Ramos (cell line): ENCODE data around the gene PDGFC.

Experiments used
- in situ Hi-C: fragments of 300-500 bp; cut with MboI; formaldehyde crosslinking; loops from one replicate; pipeline ENCODE4 v1.14.3; 2022; ENCODE audit warnings: low sequenced_read_pairs; ENCODE audit not compliant: unreplicated experiment

PDGFC gene

GRCh38 chr4:156971676-156972378 is at the start of gene PDGFC:
TSS of gene PDGFC (minus strand) at chr4:156971799. CDS start at chr4:156970903, 896 bp downstream.
- in situ Hi-C loops = no loop called here

GRCh38 chr4:157020882-157021281 is 49.3 kb upstream of the PDGFC start:
- in situ Hi-C loops = no loop called here

GRCh38 chr4:157018920-157019490 is 47.4 kb upstream of the PDGFC start:
- in situ Hi-C loops = no loop called here

GRCh38 chr4:157014621-157015591 is 43.3 kb upstream of the PDGFC start:
- in situ Hi-C loops = no loop called here

GRCh38 chr4:157013656-157014055 is 42.1 kb upstream of the PDGFC start:
- in situ Hi-C loops = no loop called here

- in situ Hi-C loops = no loop called here
These were observed 41.2 kb upstream of the PDGFC start for GRCh38 chr4:157012781-157013180.

GRCh38 chr4:157012296-157012695 is 40.7 kb upstream of the PDGFC start:
- in situ Hi-C loops = no loop called here

- in situ Hi-C loops = no loop called here
These were observed 39.0 kb upstream of the PDGFC start for GRCh38 chr4:157010630-157011029.

GRCh38 chr4:157005831-157006230 is 34.2 kb upstream of the PDGFC start:
- in situ Hi-C loops = no loop called here

- in situ Hi-C loops = no loop called here
These were observed 33.6 kb upstream of the PDGFC start for GRCh38 chr4:157005193-157005592.

GRCh38 chr4:157004279-157005161 is 32.9 kb upstream of the PDGFC start:
- in situ Hi-C loops = no loop called here

- in situ Hi-C loops = no loop called here
These were observed 27.5 kb upstream of the PDGFC start for GRCh38 chr4:156999175-156999517.

- in situ Hi-C loops = no loop called here
These were observed 27.0 kb upstream of the PDGFC start for GRCh38 chr4:156998500-156999174.

- in situ Hi-C loops = no loop called here
These were observed 21.3 kb upstream of the PDGFC start for GRCh38 chr4:156992943-156993342.

- in situ Hi-C loops = no loop called here
These were observed 19.6 kb upstream of the PDGFC start for GRCh38 chr4:156991161-156991560.

- in situ Hi-C loops = no loop called here
These were observed 11.8 kb upstream of the PDGFC start for GRCh38 chr4:156983366-156983765.

- in situ Hi-C loops = no loop called here
These were observed 9.7 kb upstream of the PDGFC start for GRCh38 chr4:156981262-156981769.

- in situ Hi-C loops = no loop called here
These were observed 6.0 kb upstream of the PDGFC start for GRCh38 chr4:156977435-156978160.

- in situ Hi-C loops = no loop called here
These were observed 4.5 kb upstream of the PDGFC start for GRCh38 chr4:156976147-156976546.
